K562 (cell line): ENCODE measurements around the gene PIWIL1.

Experiments
- CEBPB ChIP-seq: fragments of 450-650 bp; IDR thresholded peaks from 2 replicates; pipeline ENCODE4 v1.6.1; 2016; ENCODE audit warnings: missing genetic modification characterization, missing compliant biosample characterization
- EP300 ChIP-seq: IDR thresholded peaks from 2 replicates; pipeline ENCODE4 v1.6.1; 2012; ENCODE audit warnings: low read length, improper control_type of control experiment
- MXI1 ChIP-seq: IDR thresholded peaks from 2 replicates; pipeline ENCODE4 v1.6.1; 2011; ENCODE audit warnings: low read depth, mild to moderate bottlenecking, improper control_type of control experiment, low read length
- POLR2A ChIP-seq: fragments of 450-650 bp; conservative IDR thresholded peaks from 2 replicates; pipeline ENCODE4 v1.6.1; 2016
- USF1 ChIP-seq: sonication (generic); formaldehyde crosslinking; IDR thresholded peaks from 2 replicates; pipeline ENCODE4 v1.9.0; 2022; ENCODE audit warnings: mild to moderate bottlenecking, missing genetic modification reagents
- ZNF174 ChIP-seq: fragments of 250-450 bp; sonication (Bioruptor Pico); IDR thresholded peaks from 2 replicates; pipeline ENCODE4 v1.4.0; 2020; ENCODE audit warnings: mild to moderate bottlenecking
- ZNF740 ChIP-seq, 3 experiments: fragments of 200-800 bp in 1 of 3; sonication (Bioruptor generic) in 1 of 3; sonication (generic) in 1 of 3; formaldehyde crosslinking in 1 of 3; IDR thresholded peaks; 2 replicates each; pipeline versions ENCODE4 v1.6.1 to v1.8.0; 2016 to 2022; ENCODE audit warnings: mild to moderate bottlenecking in 2 of 3, missing compliant biosample characterization in 2 of 3, missing genetic modification characterization in 2 of 3, missing genetic modification reagents in 1 of 3
- TF ChIP-seq, protein P1 (sequence below): sonication (generic); formaldehyde crosslinking; IDR thresholded peaks from 2 replicates; pipeline ENCODE4 v1.8.1; 2023; ENCODE audit warnings: mild to moderate bottlenecking, missing genetic modification reagents, moderate library complexity

DNA sequence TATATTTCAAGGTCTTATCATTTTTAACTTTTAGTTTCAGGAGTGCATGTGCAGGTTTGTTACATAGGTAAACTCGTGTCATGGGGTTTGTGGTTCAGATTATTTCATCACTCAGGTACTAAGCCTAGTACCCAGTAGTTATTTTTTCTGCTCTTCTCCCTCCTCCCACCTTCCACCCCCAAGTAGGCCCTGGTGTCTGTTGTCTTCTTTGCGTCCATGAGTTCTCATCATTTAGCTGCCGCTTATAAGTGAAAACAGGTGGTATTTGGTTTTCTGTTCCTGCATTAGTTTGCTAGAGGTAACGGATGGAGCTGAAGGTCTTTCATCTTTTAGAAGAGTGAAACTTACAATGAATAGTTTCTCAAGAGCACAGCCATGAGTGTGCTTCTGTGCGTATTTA lies 24.4 kb downstream of the PIWIL1 start:
- no peak for TF ChIP-seq ZNF174
- TF ChIP-seq, protein P1, sequence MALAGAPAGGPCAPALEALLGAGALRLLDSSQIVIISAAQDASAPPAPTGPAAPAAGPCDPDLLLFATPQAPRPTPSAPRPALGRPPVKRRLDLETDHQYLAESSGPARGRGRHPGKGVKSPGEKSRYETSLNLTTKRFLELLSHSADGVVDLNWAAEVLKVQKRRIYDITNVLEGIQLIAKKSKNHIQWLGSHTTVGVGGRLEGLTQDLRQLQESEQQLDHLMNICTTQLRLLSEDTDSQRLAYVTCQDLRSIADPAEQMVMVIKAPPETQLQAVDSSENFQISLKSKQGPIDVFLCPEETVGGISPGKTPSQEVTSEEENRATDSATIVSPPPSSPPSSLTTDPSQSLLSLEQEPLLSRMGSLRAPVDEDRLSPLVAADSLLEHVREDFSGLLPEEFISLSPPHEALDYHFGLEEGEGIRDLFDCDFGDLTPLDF (CRISPR knock-in tag): no peak
- no peak for TF ChIP-seq MXI1
- TF ChIP-seq EP300: no peak
- no peak for TF ChIP-seq POLR2A
- TF ChIP-seq USF1: no peak
- no peak for TF ChIP-seq ZNF740 (CRISPR knock-in tag; IDR thresholded peaks at IDR 0.05)
- no peak for TF ChIP-seq ZNF740 (tag; IDR thresholded peaks at IDR 0.05)
- TF ChIP-seq CEBPB: no peak
